Left ventricle myocardium inferior (tissue), 1 donor: ENCODE results near the gene TBXAS1. TPM values are rescaled to one million over a fixed set of nuclear protein-coding genes. Genes with fewer than 3 reads are reported as not detected.
A peak's percentile ranks its signal among the peaks of the same experiment; 100 is the strongest.

Experiments used
- DNase-seq: peaks from one replicate; pipeline ENCODE4 v3.0.0-alpha.2; 2020
- H3K27ac ChIP-seq: fragments of 200-600 bp; replicated peaks from 2 replicates; pipeline ENCODE4 v1.8.0; 2021
- H3K27me3 ChIP-seq: fragments of 200-600 bp; 2 replicates; pipeline ENCODE4 v1.8.0; 2021; ENCODE audit warnings: low read depth
- H3K36me3 ChIP-seq: fragments of 200-600 bp; 2 replicates; pipeline ENCODE4 v1.8.0; 2021
- H3K4me1 ChIP-seq: fragments of 200-600 bp; 2 replicates; pipeline ENCODE4 v1.8.0; 2021
- H3K4me3 ChIP-seq: fragments of 200-600 bp; 2 replicates; pipeline ENCODE4 v1.8.0; 2021; ENCODE audit warnings: mild to moderate bottlenecking, moderate library complexity
- H3K9me3 ChIP-seq: fragments of 200-600 bp; replicated peaks from 2 replicates; pipeline ENCODE4 v1.8.0; 2021
- intact Hi-C: fragments of 100-400 bp; cut with micrococcal nuclease; formaldehyde crosslinking; loops from one replicate; pipeline ENCODE4 v1.11.0; 2022
- total RNA-seq: library from RNA; stranded (reverse); fragmentation: NEBNext Ultra II Directional; extraction: Animal tissue kit (Norgen Biotek cat#: 25700); gene quantifications from one replicate; pipeline ENCODE4 v1.2.1, GENCODE V29; 2021
- TF ChIP-seq, protein P1 (sequence below): fragments of 200-600 bp; IDR thresholded peaks from 2 replicates; pipeline ENCODE4 v1.8.0; 2021; ENCODE audit warnings: antibody characterized with exemption, mild to moderate bottlenecking, borderline replicate concordance
- donor health status: DM: no; HTN: yes; CAD: no; lungs with severe emphysema.

Gene TBXAS1
- total RNA-seq, 1 donor from 2014 or later, result 3.9 TPM

DNA sequence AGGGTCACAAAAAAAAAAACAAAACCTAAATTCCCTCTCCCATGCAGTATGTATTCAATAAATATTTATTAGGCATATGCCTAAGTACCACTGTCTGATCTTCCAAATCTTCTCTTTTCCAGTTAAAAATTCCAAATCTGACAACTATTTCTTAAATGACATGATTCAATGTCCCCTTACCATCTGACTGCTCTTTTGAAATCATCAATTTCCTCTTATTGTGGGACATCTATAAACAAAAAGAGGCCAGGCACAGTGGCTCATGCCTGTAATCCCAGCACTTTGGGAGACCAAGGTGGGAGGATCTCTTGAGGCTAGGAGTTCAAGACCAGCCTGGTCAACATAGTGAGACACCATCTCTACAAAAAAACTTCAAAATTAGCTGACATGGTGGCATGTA lies 103.5 kb downstream of the TBXAS1 start:
- Histone ChIP-seq H3K36me3 (no peaks in the 10 kb centered on the region), H3K9me3 (no peaks in the 10 kb centered on the region), H3K27me3 (no peaks in the 10 kb centered on the region), H3K27ac (no peak overlapping the region), H3K4me1 (no peaks in the 10 kb centered on the region), H3K4me3 (no peak overlapping the region)
- DNase-seq, result no peak
- intact Hi-C loops, result no loop called here
- TF ChIP-seq, protein P1, sequence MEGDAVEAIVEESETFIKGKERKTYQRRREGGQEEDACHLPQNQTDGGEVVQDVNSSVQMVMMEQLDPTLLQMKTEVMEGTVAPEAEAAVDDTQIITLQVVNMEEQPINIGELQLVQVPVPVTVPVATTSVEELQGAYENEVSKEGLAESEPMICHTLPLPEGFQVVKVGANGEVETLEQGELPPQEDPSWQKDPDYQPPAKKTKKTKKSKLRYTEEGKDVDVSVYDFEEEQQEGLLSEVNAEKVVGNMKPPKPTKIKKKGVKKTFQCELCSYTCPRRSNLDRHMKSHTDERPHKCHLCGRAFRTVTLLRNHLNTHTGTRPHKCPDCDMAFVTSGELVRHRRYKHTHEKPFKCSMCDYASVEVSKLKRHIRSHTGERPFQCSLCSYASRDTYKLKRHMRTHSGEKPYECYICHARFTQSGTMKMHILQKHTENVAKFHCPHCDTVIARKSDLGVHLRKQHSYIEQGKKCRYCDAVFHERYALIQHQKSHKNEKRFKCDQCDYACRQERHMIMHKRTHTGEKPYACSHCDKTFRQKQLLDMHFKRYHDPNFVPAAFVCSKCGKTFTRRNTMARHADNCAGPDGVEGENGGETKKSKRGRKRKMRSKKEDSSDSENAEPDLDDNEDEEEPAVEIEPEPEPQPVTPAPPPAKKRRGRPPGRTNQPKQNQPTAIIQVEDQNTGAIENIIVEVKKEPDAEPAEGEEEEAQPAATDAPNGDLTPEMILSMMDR, result no peak

DNA sequence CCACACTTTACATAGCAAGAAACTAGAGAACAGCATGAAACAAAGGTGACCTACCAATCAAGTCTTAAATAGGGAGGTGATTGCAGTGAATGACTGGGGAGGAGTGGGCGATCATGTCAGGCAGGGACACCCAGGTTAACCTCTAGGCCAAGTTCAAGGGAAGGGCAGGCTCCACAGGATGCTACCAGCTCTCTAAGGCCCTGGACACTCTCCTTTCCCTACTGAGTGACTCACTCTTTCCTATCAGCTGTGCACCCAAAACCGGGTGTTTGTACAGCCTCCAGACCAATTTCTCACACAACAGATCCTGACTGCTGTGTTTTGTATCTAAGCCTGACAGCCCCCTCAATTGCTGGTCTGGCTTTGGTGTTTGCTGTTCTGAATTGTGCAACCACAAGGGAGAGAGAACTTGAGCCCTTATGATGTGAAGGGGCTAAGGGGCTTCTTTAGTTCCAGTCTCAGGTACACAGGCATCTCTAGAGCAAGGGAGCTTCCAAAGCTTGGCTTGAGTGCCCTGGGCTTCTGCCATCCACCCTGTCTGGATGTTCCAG lies 107.8 kb downstream of the TBXAS1 start:
- no peak for DNase-seq
- H3K4me1 ChIP-seq, result no peaks in the 10 kb centered on the region
- no peaks in the 10 kb centered on the region for H3K9me3 ChIP-seq
- no peak overlapping the region for H3K27ac ChIP-seq
- H3K36me3 ChIP-seq, result no peaks in the 10 kb centered on the region
- TF ChIP-seq, protein P1, result no peak
- H3K4me3 ChIP-seq, result no peak overlapping the region
- intact Hi-C loops, result no loop called here
- H3K27me3 ChIP-seq, result peaks cover 11% of the 10 kb centered on the region

DNA sequence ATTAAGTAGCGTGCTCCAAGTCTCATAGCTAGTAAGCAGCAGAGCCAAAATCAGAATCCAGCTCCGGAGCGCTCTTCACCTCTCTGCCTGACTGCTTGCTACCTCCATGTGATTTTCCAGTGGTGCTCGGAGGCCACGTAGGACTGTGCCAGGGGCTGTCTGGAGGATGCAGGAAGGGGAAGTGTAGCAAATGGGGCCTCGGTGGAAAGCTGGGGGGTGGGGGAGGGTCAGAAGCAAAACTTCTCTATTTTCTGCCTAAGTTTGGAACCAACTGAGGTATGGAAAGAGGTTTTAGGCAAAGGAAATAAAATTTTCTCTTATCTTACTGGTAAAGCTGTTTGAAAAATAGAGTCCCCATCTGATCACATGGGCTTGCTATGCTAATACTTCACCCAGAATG lies 108.7 kb downstream of the TBXAS1 start:
- peak; percentile 26 for DNase-seq
- Histone ChIP-seq H3K9me3 (no peaks in the 10 kb centered on the region), H3K27ac (no peak overlapping the region), H3K27me3 (peaks cover 11% of the 10 kb centered on the region), H3K4me3 (no peak overlapping the region), H3K36me3 (no peaks in the 10 kb centered on the region), H3K4me1 (no peaks in the 10 kb centered on the region)
- TF ChIP-seq, protein P1, result no peak
- intact Hi-C loops, result no loop called here

DNA sequence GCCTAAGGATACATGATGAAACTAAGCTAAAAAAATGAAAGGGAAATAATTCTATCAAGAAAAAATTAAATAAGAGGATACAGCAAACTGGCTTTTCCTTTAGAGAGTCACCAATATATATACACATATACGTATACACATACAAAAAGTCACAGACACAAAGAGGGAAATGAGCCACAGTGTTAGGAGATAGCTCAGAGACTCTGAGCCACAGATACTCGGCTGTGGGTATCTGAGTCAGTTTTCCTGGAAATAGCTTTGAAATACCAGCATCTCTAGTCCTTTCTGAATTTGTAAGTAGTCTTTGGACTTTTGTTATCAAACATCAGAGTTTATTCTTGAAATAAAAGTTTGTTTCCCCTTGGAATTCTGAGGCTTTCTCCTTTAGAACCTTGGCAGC lies 111.8 kb downstream of the TBXAS1 start:
- Histone ChIP-seq H3K36me3 (no peaks in the 10 kb centered on the region), H3K4me1 (no peaks in the 10 kb centered on the region), H3K9me3 (peaks cover 8% of the 10 kb centered on the region), H3K27me3 (peaks cover 17% of the 10 kb centered on the region), H3K27ac (no peak overlapping the region), H3K4me3 (no peak overlapping the region)
- intact Hi-C loops, result no loop called here
- DNase-seq, result no peak
- TF ChIP-seq, protein P1, result no peak

DNA sequence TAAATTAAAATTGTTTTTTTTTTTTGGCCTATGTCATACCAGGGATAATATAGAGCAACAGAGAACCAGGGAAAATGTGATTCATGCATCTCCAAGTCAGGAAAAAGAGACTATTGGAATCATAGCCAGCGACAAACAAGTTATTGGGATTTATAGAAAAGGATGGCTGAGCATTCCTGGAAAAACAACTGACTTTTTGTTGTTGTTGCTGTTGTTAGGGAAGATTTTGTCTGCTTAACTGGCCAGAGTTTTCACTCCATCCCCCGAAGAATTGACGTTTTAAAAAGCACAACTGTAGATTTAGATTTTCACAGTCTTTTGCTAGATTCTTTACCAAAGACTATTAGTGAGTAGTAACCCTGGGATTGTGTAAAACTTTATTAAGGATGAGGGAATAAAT lies 112.4 kb downstream of the TBXAS1 start:
- intact Hi-C loops, result no loop called here
- TF ChIP-seq, protein P1, result no peak
- Histone ChIP-seq H3K9me3 (peaks cover 14% of the 10 kb centered on the region), H3K4me1 (no peaks in the 10 kb centered on the region), H3K27me3 (peaks cover 17% of the 10 kb centered on the region), H3K4me3 (no peak overlapping the region), H3K36me3 (no peaks in the 10 kb centered on the region), H3K27ac (no peak overlapping the region)
- DNase-seq, result no peak

DNA sequence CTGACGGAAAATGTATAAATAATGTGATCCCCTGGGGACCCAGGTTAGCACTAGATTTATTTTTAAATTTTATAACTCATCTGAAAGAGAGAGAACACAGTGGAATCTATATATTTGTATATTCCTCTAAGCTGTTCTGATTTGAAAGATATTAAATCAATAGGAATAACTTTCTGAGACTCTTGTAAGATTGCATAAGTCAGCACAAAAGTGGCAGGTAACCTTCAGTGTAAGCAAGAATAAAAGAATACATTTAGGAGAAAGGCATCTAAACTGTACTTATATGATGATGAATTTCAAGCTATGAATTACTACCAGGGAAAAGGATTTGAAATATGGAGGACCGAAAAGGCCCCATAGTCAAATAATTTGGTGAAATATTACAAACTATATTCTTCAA lies 112.8 kb downstream of the TBXAS1 start:
- intact Hi-C loops, result no loop called here
- TF ChIP-seq, protein P1, result no peak
- Histone ChIP-seq H3K27ac (no peak overlapping the region), H3K9me3 (peaks cover 18% of the 10 kb centered on the region), H3K4me3 (no peak overlapping the region), H3K27me3 (peaks cover 17% of the 10 kb centered on the region), H3K4me1 (no peaks in the 10 kb centered on the region), H3K36me3 (no peaks in the 10 kb centered on the region)
- DNase-seq, result no peak
